ENCODE measurements around the gene RMDN2.

Gene RMDN2

GRCh38 chr2:38057651-38058410 lies 132.7 kb downstream of the RMDN2 start:
- DNase-seq = no peak

GRCh38 chr2:38060236-38061018 lies 135.3 kb downstream of the RMDN2 start:
- no peak for DNase-seq

- no peak for DNase-seq
Observed at GRCh38 chr2:38064801-38065501, 139.9 kb downstream of the RMDN2 start.

- no peak for DNase-seq
Observed at GRCh38 chr2:38065502-38066135, 140.5 kb downstream of the RMDN2 start.

GRCh38 chr2:38066421-38067115 lies 141.5 kb downstream of the RMDN2 start:
- DNase-seq = no peak

All from T1000 (cell line).